Activated CD8-positive, alpha-beta memory T cell treated with anti-CD3 and anti-CD28 coated beads, Interleukin-2, amount 50 U/mL, for 24 hours (primary cell): ENCODE results near the gene AFAP1L1.

ENCODE experiments used
- DNase-seq: peaks from one replicate; pipeline ENCODE4 v3.0.0-alpha.2; 2020; ENCODE audit errors: extremely low read depth

AFAP1L1 gene

DNA sequence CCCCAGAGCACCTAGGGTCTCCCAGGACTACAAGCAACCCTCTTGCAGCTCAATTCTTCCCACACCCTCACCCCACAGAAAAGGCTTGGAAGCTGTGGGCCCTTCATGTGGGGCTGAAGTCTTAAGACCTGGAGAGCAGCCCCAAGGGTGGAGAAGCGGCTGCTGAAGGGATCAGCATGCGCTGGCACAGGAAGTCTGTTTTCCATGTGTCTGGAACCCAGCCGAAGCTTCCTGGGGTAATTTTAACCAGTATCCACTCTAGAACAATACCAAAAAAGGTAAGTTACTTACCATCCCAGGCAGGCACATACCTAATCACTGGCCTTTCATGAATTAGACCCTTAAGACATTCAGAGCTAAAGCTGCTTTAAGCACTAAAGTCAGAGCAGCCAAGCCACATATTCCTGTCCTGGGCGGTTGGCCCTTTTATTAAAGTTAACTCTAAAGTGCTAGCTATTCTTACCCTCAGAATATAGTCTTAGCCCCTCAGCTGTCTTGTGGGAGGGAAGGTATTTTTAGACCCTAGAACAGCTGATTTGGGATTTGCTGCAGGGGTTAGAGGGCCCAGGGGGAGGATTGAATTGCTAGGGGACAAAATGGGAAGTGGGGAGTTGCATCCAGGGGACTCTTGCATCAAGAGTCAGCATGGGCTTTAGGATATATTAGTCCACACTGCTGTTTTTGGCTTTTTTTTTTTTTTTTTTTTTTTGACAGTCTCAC, 100.6 kb downstream of the AFAP1L1 start:
- DNase-seq: no peak

- no peak for DNase-seq
These were observed 101.3 kb downstream of the AFAP1L1 start for GRCh38 chr5:149372932-149373331.

- DNase-seq: no peak
These were observed 102.6 kb downstream of the AFAP1L1 start for GRCh38 chr5:149374303-149374702.

DNA sequence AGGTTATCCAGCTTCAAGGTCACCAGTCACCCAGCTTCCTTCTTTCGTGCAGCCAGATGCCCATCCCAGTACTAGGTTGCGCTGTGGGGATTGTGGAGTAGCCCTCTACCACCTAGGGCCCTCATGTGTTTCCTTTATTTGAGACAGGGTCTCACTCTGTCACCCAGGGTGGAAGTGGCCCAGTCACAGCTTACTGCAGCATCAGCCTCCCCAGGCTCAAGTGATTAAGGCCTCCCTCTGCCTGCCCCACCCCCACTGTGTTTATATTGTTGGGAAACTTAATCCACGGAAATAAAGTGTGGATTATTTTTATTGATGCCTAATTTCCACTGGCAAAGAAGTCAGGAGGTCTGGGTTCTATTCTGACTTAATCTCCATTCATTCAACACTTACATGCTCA, 103.1 kb downstream of the AFAP1L1 start:
- DNase-seq: no peak

- no peak for DNase-seq
These were observed 103.8 kb downstream of the AFAP1L1 start for GRCh38 chr5:149375434-149375833.

- DNase-seq: no peak
These were observed 104.4 kb downstream of the AFAP1L1 start for GRCh38 chr5:149376104-149376503.

DNA sequence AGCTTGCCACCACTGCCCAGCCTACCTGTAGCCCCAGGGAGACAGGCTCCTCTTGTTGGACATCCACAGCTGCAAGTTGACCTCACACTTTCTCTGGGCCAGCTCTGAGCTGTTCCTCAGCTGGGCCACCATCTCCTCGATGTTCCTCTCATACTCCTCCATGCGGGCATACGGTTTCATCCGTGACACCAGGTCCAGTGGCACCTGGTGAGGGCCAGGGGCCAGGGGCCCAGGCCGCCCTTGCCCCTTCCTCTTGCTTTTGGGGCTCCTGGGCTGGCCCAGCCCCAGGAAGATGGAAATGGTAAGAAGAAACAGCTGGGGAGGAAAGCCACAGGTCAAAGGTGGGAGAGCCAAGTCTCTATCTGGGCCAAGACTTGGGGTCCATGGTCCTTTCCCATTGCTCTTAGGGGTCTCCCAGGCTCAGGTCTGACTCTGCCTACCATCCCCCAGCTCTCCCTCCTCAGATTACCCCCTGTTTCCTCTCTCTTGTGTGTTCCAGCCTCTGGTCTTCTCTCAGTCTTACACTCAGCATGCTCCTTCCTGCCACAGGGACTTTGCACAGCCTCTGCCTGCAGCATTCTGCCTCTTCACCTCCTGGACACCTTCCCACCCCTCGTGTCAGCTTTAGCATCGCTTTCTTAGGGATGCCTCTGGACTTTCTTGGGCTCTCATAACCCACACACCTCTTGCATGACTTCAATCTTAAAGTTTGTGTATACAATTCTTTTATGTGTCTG, 105.2 kb downstream of the AFAP1L1 start:
- no peak for DNase-seq

- no peak for DNase-seq
These were observed 106.7 kb downstream of the AFAP1L1 start for GRCh38 chr5:149378241-149378820.

DNA sequence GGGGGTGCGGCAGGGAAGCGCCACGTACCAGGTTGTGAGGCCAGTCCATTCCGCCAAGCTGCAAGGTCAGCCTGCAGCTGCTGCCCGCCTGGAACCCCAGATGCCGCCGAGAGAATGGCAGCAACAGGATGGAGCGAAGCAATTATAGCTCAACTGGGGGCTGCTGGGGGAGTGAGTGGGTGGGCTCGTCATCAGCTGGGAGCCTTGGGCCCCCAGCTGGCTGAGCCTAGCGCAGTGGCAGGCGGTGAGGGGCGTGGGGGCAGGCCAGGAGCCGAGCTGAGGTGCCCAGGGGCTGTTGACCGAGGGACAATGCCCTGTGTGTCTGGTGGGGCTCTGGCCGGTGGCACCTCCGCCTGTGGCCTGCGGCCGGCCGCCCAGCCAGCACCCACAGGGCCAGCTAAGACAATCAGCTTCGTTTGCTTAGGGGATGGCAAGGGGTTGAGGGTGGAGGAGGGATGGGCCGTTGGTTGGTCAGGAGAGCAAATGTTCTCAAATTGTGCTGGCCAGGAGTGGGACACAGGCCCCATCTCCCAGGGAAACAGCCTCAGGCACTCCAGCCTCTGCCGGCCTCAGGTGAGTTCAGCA, 107.6 kb downstream of the AFAP1L1 start, which contains the start of gene IL17B:
Gene IL17B, minus strand, starts transcription at position 116 of the 585 bp plus-strand sequence. Its CDS starts 67 bp downstream, at position 49.
- DNase-seq: no peak

DNA sequence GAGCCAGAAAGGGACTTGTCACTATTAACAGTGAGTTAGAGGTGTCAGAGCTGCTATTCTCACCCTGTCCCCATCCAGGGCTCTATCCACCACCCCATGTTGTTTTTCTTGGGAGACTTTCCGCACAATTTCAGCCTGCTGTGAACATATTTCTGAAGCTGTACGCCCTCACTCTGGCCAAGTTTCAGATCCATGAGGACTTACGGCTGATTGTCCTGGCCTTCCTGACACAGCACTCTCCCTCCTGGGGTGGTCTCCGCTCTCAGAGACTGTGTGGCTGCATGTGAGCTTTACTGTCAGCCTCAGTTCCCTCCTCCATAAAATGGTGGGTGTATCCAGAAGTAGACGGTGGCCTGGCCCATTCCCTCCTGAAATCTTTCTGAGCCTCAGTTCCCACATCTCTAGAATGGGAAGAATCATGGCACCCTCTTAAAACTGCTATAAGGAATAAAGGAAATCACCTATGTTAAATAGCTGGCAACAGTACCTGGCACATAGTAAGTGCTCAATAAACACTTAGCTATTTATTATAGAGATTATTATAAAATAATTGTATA, 108.2 kb downstream of the AFAP1L1 start:
- DNase-seq: no peak

DNA sequence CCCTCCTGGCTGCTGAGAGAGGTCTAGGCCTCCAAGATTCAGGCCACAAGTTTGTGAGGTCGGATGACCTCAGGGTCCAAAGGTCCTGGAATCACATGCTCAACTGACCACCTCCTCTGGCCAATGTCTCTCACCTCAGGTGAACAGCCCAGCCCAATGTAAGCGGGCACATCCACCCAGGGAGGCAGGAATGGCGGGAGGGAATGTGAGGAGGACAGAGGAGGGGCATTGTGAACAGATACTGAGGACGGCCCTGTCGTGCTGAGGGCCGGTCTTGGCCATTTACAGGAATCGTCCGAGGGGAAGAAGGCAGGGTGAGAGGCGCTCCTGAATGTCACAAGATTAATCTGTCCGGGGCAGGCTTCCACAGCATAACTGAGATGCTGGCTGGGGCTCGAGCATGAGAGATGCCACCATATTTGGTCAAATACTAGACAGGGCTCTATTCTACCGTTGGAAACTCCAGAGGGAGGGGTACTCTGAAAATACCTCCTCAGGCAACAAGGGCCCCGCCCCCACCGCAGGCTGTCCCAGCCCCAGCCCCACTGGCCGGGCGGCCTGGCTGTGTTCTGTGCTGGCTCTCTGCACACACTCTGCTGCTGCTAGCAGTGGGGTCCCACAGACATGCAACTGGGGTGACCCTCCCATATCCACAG, 108.9 kb downstream of the AFAP1L1 start:
- no peak for DNase-seq

GRCh38 chr5:149381261-149381985, 109.8 kb downstream of the AFAP1L1 start:
- no peak for DNase-seq

GRCh38 chr5:149381986-149382338, 110.3 kb downstream of the AFAP1L1 start:
- peak; percentile 28 for DNase-seq

- DNase-seq: no peak
These were observed 111.0 kb downstream of the AFAP1L1 start for GRCh38 chr5:149382517-149383220.

DNA sequence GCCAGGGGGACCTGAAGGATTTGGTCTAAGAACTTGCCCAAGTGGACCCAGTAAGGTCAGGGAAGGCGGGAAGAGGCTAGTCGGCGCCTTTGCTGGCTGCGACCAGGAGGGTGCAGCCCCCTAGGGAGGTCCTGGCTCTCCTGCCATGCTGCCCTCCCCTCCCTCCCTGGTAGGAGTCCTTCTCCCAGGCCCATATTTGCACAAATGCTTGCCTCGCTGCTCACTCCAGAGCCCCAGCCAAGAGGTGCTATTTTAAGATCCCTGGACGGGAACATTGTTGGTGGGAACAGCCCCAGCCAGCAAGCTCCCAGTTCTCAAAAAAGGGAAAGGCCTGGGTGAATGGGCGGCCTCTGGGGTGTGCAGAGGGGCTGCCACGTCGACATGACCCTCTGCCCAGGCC, 111.7 kb downstream of the AFAP1L1 start:
- DNase-seq: no peak

DNA sequence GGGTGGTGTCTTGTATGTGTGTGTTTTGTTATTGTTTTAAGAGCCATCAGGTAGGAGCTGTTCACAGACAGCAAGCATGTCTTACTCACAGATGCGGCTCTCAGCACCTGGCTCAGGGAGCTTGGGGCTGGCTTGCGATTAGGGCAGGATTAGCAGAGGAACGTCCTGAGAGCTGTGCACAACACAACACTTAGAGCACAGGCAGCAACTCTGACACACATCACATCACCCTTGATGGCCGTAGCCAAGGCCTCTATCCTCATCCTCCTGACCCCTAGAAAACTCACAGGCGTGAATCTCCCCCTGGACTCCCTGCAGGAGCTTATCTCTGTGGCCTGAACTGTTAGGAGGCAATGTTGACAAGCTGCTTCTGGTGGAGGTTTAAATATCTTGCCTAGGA, 114.5 kb downstream of the AFAP1L1 start:
- DNase-seq: no peak

DNA sequence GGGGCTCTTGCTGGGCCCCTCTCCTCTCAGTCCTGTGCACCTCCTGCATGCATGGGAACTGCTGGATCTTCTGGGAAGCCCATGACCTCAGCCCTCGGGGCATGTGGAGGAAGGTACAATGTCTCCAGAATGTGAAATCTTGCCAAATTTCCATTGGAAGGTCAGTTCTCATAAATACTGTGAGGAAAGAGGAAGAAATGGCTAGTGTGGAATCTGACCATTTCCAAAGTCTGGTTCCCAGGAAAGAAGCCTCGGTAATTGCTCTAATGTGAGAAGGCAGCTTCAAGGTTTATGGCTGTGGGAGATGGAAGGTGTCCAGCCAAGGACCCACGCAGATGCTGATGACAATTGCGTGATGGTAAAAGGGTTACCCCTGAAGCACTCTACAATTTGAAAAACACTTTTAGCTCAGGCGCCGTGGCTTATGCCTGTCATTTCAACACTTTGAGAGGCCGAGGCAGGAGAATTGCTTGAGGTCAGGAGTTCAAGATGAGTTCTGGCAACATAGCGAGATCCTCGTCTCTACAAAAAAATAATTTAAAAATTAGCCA, 115.5 kb downstream of the AFAP1L1 start:
- no peak for DNase-seq

DNA sequence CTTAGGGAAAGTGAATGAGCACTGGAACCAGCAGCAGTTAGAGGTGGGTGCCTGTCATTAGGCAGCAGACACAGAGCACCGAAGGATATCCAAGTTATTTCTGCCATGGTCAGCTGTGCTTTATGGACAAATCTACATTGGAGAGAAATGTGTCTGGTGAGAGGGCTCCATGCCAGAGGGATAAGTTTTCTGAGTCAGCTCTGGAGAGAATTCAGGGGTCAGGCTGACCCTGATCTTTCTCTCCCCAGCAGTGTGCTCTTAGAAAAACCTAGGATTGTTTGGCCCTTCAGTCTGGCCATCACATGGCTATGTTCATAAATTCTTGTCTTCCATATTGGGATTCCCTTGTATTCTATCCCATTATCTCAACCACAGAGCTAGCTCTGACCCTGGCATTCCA, 116.3 kb downstream of the AFAP1L1 start:
- no peak for DNase-seq

DNA sequence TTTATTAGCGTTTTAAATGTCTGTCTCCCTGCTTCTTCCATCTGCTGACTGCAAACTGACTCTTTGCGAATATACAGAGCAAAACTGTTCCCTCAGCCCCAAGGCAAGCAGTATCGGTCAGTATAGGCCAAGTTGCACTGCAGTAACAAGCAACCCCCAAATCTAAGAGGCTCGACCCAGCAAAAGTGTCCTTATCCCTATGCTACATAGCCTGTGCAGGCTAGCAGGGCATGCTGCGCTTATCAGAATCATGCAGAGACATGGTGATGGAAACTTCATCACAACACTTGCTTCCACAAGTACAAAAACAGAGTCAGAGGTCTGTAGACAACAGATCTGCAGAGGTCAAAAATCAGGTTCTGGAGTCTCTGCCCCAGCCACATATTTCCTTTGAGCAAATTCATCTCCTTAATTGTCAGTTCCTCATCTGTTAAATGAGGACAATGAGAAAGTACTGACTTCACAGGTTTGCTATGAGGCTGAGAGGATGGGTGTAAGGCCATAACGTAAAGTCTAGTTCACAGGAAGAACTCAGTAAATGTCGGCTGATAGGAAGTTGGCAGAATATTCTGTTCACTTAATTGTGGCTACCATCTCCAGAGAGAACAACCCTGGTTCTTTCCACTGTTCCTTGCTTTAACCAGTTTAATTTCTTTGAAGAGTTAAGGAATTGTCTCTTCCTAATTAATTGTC, 117.0 kb downstream of the AFAP1L1 start:
- DNase-seq: no peak
